ENCODE results near the gene NPY5R.

NPY5R gene

GRCh38 chr4:163343604-163344146 is at the start of gene NPY5R:
Gene NPY5R (plus strand): TSS chr4:163343892. CDS start chr4:163350274, 6,382 bp downstream.
- no peak for FAIRE-seq

- no peak for FAIRE-seq
These were observed 48.6 kb upstream of the NPY5R start for GRCh38 chr4:163295138-163295537.

GRCh38 chr4:163300445-163300844 is 43.2 kb upstream of the NPY5R start:
- no peak for FAIRE-seq

GRCh38 chr4:163303069-163303468 is 40.6 kb upstream of the NPY5R start:
- FAIRE-seq = no peak

- FAIRE-seq = no peak
These were observed 34.2 kb upstream of the NPY5R start for GRCh38 chr4:163309466-163309865.

GRCh38 chr4:163317110-163317509 is 26.6 kb upstream of the NPY5R start:
- FAIRE-seq = no peak

- no peak for FAIRE-seq
These were observed 12.6 kb upstream of the NPY5R start for GRCh38 chr4:163330916-163331628.

- no peak for FAIRE-seq
These were observed 11.9 kb upstream of the NPY5R start for GRCh38 chr4:163331629-163332376.

- no peak for FAIRE-seq
These were observed 10.9 kb upstream of the NPY5R start, which contains the start of gene NPY1R for GRCh38 chr4:163332526-163333406. Gene NPY1R (minus strand): TSS chr4:163332596. CDS start chr4:163326554, 6,042 bp downstream.

- FAIRE-seq = no peak
These were observed 8.3 kb upstream of the NPY5R start for GRCh38 chr4:163335384-163335783.

GRCh38 chr4:163344147-163345125 is 744 bp downstream of the NPY5R start:
- FAIRE-seq = no peak

- no peak for FAIRE-seq
These were observed 7.0 kb downstream of the NPY5R start for GRCh38 chr4:163350672-163351071.

- FAIRE-seq = no peak
These were observed 9.4 kb downstream of the NPY5R start for GRCh38 chr4:163353054-163353453.

- no peak for FAIRE-seq
These were observed 12.4 kb downstream of the NPY5R start for GRCh38 chr4:163356104-163356503.

GRCh38 chr4:163367651-163368050 is 24.0 kb downstream of the NPY5R start:
- no peak for FAIRE-seq

- FAIRE-seq = no peak
These were observed 28.3 kb downstream of the NPY5R start for GRCh38 chr4:163372029-163372428.

GRCh38 chr4:163378661-163379060 is 35.0 kb downstream of the NPY5R start:
- no peak for FAIRE-seq

- no peak for FAIRE-seq
These were observed 37.0 kb downstream of the NPY5R start for GRCh38 chr4:163380703-163381102.

- no peak for FAIRE-seq
These were observed 38.6 kb downstream of the NPY5R start for GRCh38 chr4:163382178-163382869.

- no peak for FAIRE-seq
These were observed 40.7 kb downstream of the NPY5R start for GRCh38 chr4:163384434-163384833.

GRCh38 chr4:163384926-163385325 is 41.2 kb downstream of the NPY5R start:
- FAIRE-seq = no peak

Data from islet of Langerhans (tissue), 1 donor.